Peyer's patch (tissue), 4 donors: ENCODE measurements around the gene DNAH14.

Experiments
- CTCF ChIP-seq, 6 experiments: fragments of 450-650 bp in 4 of 6; fragments of 200-600 bp in 2 of 6; sonication (generic) in 1 of 6; IDR thresholded peaks; one replicate each; pipeline ENCODE4 v1.5.1; 2017 to 2019; ENCODE audit warnings: antibody characterized with exemption in 6 of 6, mild to moderate bottlenecking in 3 of 6, moderate library complexity in 1 of 6
- POLR2A ChIP-seq, 2 donors: fragments of 450-650 bp; IDR thresholded peaks; one replicate each; pipeline ENCODE4 v1.5.1; 2017; ENCODE audit warnings: antibody characterized with exemption in 2 of 2, mild to moderate bottlenecking in 2 of 2, moderate library complexity in 2 of 2

- no peak for TF ChIP-seq POLR2A (IDR thresholded peaks at IDR 0.05)
- TF ChIP-seq CTCF (IDR thresholded peaks at IDR 0.05) = no peak
Observed at GRCh38 chr1:224995602-224996001, 66.1 kb downstream of the DNAH14 start.
